GM21447 (cell line): ENCODE measurements around the gene CARHSP1.
A peak's percentile ranks its signal among the peaks of the same experiment; 100 is the strongest.
"Not testable (repeated sequence)": the region's sequence is repeated elsewhere in the genome, so short reads cannot be mapped to it uniquely, and the experiment has no call there.

Experiments used
- ATAC-seq: cut with Tn5 transposase; IDR thresholded peaks from one replicate; pipeline ENCODE4 v1.9.1; 2021; ENCODE audit not compliant: unreplicated experiment

The CARHSP1 gene

DNA sequence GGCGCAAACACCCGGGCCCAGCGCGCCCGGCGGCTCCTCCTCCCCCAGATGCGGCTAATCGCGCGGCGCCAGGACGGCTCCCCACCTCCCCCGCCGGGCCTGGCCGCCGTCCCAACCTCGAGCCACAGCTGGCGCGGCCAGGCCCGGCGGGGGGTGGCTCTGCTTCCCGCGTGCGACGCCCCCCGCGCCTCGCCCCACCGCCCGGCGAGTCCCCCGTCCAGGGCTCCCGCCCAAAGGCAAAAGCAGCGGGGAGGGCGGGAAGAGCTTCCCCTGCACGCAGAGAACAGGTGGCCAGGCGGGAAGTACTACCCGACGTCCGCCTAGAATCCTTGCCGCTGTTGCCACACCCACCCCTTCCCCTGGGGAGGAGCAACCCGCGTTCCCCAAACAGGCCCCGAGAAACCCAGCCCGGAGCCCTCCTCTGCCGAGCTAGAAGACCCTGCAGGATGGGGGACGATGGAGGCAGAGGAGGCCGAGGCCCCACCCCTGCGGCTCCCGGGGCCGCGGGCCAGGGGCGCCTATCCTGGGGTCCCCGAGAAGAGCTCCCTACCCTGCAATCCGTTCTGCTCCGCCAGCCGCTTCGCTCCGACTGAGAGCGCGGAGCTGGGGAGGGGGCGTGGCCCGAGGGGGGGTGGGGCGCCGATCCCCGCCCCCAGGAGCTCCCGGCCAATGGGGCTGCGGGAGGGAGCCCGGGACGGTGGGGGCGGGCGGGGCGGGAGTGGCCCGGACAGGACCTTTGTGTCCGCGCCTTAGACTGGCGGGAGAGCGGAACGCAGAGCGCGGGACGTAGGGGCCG lies at the start of gene CARHSP1:
Gene CARHSP1, minus strand, starts transcription at position 591 of the 796 bp plus-strand sequence. CDS start 9,678 bp downstream, outside the sequence.
- ATAC-seq = peak; percentile 69

DNA sequence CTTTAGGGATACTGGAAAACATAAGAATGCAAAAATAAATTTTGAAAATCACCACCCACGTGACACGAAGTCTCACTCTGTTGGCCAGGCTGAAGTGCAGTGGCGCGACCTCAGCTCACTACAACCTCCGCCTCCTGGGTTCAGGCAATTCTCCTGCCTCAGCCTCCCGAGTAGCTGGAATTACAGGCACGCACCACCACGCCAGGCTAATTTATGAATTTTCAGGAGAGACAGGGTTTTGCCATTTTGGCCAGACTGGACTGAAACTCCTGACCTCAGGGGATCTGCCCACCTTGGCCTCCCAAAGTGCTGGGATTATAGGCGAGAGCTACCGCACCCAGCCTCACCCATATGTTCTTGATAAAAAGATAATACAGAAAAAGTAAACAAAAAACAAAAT lies 48.5 kb upstream of the CARHSP1 start:
- not testable (repeated sequence) for ATAC-seq

DNA sequence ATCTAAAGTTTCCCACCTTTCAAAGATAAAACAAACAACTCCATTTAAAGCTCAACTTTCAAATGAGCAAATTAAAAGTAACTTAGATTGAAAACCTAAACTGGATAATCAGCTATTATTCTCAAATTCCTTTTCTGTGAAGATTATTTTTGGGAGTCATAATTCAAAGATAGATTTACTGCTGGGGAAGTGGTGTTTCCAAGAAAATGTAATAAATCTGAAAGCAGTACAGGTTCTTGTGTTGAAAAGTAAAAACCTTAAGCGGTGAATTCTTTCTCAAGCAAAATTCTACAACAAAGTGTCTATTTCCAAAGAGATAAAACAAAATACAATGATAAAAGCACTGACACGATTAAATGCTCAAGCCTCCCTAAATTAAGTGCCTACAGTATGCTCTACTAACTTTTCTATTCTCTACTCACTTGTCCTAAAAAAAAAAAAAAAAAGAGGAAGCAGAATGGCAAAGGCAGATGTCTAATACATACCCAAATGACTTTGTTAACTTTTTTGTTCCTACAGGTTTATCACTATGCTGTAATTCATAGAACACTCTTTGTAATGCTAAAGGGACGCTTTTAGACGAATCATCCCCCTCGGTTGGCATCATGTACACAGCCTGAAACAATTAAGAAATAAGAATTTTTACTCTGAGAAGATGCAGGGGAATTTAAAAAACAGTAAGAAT lies 47.9 kb upstream of the CARHSP1 start:
- no peak for ATAC-seq

DNA sequence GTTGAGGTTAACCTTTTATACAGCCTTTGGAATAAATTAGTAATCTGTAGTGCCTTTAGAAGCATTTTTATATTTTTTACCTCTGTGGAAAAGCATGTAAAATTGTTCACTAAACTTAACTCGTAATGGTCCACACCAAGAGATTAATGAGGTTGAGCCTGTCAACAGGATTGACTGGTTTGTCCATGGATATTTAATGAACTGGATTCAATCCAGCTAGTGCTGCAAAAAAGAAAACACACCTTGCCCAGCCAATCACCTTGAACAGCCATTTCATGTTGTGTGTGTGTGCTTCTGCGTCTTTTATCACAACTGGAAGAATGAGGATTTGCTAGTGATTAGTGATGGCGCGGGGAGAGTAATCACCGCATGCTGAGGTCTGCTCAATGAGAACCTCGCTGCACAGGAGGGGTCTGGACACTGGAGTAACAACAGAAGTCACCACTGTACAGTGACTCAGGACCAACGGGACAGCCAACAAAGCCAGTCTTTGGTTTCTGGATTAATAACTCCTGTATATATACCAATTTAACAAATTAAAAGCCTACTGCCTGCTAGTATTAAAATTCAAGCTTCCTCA lies 47.0 kb upstream of the CARHSP1 start:
- no peak for ATAC-seq

DNA sequence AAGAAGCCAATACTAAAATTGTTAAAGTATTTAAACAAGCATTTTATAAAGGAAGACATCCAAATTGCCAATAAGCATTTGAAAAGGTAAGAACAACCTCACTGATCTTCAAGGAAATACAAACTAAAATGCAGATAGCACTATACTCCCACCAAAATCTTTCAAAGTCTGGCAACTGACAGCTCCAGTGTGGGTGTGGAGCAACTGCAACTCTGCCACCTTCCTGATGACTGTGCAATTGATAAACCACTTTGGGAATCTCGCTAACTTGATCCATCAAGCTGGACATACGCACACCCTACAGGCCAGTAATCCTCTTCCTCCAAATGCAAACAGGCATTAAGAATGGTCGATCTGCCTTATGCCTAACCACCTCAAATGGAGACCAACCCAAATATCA lies 45.3 kb upstream of the CARHSP1 start:
- ATAC-seq = no peak

DNA sequence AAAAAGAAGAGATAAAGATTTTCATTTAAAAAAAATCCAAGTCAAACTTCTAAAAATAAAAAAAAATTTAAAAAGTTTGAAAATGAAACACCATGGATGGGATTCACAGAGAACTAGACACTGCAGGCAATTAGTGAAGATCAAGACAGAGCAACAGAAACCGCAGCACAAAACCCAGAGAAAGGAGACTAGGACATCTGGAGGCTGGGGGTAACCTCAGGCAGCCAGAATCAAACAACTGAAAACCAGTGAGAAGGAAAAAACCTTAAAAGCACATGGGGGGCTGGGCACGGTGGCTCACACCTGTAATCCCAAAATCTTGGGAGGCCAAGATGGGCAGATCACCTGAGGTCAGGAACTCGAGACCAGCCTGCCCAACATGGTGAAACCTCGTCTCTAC lies 44.0 kb upstream of the CARHSP1 start:
- ATAC-seq = no peak

DNA sequence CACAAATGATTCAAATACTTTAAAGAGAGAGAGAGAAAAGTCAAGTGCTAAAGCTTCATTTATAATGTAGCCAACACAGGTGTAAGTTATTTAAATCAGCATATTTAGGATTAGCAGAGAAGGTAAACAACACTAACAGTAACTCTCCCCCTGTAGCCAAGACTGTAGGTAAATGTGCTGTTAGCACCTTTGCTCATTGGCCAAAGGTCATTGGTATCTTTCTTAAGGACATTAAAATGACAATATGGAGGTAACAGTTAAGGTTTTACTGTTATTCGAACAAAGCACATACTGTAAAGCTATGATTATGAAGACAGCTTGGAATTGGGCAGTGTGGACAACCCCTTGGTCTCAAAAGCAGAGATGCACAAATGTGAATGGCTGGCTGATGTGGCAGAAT lies 42.0 kb upstream of the CARHSP1 start:
- no peak for ATAC-seq

DNA sequence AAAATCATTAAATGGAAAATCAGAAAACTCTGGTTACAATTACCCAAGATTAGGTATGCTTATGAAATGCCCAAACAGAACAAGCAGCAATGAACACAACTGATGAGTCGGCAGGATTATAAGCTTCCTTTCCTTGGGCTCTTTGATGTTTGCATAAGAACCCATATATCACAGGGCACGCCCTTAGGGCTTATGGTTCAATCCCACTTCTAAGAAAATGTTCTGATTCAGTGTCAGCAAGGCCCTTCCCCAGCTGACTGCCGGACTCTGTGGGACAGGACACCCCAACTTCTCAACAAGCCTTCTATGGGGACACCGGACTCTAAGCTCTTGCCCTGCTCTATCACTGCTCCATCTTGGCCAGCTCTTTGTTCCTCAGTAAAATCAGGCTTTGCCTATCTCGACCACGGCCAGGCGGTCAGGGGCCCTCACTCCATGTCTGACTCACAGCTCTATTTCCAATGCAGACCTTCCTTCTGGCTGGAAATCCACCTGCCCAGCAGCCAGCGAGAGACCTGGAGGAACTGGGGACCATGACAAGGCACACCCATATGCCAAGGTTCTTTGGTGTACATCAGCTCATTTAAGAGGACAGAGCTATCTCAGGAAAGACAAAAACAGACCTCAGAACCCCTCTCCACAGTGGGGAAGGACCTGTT lies 40.1 kb upstream of the CARHSP1 start:
- no peak for ATAC-seq

DNA sequence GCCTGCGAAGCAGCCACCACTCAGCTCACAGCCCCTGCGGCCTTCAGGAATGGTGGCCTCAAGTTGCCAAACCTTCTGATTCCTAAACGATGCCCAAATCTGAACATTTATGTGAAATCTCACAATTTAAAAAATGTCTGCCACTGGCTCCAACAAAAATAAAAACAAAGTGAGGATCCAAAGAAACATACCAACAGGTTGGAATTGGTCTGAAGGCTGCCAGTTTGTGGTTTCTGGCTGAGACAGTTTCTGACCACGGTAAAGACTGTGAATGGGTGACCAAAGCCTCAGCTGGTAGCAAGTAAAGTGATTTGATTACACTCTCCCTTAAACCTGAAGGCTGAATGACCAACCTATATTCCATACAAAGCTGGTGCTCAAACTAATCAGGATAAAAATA lies 38.3 kb upstream of the CARHSP1 start:
- no peak for ATAC-seq

DNA sequence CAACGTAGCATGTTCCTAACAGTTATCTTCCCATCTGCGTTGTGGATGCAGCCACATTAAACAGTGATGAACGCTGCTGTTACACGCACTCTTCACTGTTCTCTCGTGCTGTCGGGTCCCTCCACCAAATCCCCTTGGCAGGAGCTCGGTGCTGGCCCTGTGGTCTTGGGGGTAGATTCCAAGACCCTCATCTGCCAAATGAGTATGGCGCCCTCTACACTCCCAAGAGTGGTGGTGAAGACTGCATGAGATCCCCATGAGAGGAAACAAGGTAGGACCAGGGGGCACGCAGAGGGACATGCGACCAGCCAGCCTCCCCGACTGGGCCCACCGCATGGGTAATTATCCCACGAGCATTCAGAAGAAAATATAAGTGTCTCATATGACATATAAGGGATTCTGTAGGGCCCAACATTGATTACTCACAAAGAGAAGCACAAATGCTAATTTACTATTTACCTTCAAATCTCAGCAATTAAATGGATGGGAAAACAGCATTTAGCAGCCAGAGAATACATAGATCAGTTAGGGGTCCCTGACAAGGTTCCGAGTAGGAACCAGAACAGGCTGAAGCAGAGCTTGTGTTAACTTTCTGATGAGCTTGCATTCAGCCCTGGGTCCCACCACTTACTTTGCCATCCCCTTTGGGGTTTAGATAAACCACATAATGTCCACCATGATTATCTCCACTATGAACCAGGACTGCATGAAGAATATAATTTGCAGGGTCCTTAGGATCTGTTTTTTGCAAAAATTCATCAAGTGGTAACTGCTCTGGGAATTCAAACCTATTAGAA lies 37.2 kb upstream of the CARHSP1 start:
- no peak for ATAC-seq

DNA sequence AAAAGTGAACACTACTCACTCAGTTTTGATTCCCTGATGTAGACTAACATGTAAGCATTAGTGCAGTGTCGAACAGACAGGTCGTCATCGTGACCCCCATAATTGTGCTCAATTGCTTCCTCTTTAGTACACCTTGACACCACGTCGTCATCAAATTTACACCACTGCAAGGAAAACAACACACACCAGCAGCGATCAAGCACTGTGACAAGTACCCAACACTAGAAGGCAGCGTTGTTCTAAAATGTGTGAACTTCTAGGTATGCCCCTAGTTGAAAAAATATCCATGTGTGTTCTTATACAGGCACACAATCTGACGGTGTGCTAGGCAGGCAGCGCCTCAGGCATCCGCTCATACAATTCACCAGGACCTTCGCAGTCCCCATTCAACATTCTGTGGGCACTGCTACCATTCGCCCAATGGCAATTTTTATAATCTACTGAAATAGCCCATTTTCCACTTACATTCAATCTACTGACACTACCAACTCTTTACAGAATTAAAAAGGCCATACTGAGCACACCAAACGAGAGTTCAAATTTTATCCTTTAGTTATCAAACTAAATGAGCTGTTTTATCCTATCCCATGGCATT lies 36.5 kb upstream of the CARHSP1 start:
- ATAC-seq = no peak

DNA sequence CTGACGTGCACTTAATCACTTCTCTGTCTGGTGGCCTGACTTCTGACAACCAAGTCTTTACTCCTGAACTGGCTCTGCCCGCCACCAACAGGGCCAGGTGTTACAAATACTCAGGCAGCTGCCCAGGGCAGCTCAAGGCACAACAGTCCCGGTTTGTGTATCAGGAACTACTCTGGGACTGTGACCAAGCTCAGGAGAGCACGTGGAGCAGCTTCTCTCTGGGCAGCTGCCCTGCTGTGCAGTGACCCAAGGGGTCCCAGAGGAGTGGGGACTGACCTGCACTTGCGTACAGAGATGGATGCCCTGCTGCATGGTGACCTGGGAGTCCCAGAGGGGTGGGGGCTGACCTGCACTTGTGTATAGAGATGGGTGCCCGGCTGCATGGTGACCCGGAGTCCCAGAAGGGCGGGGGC lies 35.2 kb upstream of the CARHSP1 start:
- no peak for ATAC-seq

DNA sequence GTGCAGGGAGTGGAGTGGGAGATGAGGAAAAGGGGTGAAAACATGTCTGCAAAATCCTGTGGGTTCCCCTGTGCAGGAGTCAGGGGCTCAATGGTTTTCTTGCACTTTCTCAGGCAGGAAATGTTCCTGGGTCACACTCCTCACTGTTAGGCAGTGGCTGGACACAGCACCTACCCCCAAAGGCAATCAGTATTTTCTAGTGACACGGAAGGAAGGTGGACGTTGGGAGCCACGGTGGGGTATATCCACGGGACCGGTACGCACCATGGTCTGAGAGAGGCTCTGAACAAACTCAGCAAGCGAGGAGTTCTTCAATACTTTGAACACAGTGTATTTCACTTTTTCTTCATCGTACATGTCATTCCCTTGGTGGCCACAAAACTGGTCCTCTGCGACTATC lies 34.2 kb upstream of the CARHSP1 start:
- ATAC-seq = no peak

DNA sequence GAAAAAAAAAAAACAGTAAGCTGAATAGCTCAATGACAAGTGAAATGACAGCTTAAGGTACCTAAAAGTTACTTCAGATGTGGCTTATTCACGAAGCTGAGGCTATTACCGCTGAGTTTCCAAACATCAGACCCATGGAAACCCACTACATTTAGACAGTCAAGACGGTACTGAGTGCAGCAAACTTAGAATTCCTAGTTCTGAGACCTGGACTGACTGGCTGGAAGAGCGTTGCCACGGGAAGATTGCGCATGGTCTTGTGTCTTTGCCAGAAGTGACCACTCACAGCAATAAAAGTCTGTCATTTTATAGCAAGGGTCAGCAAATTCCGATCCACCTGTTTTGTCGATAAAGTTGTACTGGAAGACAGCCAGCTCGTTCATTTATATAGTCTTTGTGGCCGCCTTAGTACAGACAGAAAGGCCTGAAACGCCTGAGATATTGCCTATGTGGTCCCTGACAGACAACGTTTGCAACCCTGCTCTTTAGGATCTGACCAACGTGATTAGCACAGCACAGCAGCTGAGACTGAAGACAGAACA lies 32.6 kb upstream of the CARHSP1 start:
- ATAC-seq = no peak

DNA sequence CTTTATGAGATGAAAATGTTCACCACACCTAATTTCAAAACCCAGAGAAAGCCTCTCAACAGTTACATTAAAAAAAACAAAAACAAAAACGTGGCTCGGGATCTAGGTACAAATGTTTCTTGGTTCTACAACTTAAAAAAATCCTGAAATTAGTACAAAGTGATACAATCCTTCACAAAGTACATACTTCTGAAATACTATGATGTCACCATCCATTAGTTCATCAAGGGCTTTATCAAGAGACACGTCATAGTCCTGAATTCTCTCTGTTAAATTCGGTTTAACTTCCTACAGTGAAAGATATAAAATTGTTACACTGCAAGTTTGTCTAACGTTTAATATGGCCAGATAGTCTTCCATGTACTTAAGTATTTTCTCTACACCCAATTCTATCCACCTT lies 31.5 kb upstream of the CARHSP1 start:
- ATAC-seq = no peak

DNA sequence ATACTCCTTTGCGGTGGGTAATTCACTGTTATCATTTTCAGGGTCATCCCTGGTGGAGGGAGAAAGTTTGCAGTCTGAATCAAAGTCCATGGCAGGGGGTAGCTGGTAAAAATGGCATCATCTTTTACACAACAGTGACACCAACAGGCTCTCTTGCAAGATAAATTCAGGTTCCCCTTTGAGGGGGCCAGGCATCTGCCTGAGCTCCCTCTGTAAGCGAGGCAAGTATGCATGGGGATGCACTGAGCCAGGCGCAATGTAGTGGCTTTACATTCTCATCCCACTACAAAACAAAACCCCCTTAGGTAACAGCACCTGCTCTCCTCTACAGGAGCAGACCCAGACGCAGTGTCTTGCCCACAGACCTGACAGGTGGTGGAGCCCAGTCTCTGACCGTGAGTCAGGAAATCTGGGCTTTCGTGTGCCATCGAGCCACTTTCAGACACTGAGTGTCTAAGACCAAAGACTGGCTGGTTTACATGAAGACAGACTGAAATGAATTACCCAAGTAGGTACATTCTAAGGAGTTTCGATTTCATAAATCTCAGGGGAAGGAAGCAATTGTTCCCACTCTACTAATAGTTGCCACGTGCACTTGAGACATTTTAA lies 31.0 kb upstream of the CARHSP1 start:
- ATAC-seq = no peak

DNA sequence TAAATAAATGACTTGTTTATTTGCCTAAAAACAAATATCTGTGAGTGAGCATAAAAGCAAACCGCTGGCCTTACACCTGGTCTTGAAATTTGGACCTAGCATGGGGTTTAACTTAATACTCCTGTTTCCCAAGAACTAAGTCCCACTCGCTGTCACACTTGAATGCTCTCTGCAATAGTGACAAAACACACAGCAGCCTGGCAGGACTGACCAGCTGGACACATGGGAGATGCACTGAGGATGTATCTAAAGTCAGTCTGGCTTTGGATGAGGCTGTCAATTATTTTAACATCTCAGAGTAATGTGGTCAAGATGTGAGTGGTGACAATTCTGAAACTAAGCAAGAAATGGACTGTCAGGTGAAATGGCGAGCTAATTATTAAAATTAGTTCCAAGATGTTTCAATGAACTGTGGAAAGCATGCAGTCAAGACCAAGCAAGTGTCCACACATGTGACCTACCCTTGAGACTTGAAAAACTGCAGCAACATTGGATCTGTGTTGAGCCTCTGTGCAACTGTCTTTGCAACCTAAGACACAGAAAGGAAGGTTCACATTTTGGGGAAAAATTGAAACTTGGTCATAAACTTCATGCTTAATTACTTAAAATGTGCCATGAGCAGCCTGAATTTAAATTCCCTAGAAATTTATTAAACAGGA lies 30.0 kb upstream of the CARHSP1 start:
- no peak for ATAC-seq

DNA sequence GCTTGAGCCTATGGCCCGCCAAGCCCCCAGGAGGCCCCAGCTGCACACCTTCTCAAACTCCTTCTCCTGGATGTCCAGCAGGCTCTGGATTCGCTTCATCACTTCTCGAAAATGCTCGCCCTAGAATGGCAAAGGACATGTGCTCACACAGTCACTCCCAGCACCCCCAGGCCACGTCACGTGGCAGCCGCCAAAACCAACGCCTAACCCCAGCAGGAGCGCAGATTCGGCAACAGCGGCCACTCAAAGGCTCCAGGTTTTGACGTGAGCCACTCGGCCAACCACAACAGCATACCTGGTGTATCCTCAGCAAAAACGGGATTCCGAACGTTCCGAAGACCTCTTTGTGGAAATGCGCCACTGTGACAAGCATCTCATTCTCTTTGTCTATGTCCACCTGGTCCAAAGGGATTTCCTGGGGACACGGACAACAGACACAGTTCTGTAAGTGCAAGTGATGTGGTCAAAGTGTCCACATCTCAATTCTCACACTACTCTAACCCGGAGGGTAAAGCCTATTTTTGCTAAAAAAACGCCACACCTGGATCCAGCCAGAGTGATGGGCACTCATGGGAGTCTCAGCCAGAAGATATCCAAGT lies 26.0 kb upstream of the CARHSP1 start:
- ATAC-seq = no peak
